MCF 10A (cell line): ENCODE results near the gene SCAP. TPM values are rescaled to one million over a fixed set of nuclear protein-coding genes. Genes with fewer than 3 reads are reported as not detected.

Experiments
- BruUV-seq: library from RNA; stranded (reverse); fragments of 400-500 nt; replicated peaks from 2 replicates; lab custom pipeline; 2021; lab: Mats Ljungman, UMichigan
- CTCF ChIA-PET: fragments of 300-600 bp; sonication (Branson Sonifier 250); formaldehyde crosslinking; extraction: SDS; loops from one replicate; lab custom pipeline; 2021; ENCODE audit warnings: antibody characterized with exemption, inconsistent platforms; lab: Yijun Ruan, JAX
- POLR2A ChIA-PET: fragments of 300-600, 350-650 bp; sonication (Branson Sonifier 250); formaldehyde crosslinking; extraction: SDS; loops from one replicate; lab custom pipeline; 2020; ENCODE audit warnings: antibody characterized with exemption, inconsistent platforms; lab: Yijun Ruan, JAX
- DNase-seq: peaks from one replicate; pipeline ENCODE4 v3.0.0-alpha.2; 2018; ENCODE audit not compliant: unreplicated experiment
- H3K27ac Mint-ChIP-seq: one replicate; pipeline ENCODE4 v1.8.0; 2022; ENCODE audit warnings: mild to moderate bottlenecking, low read depth, mixed read lengths; ENCODE audit not compliant: unreplicated experiment
- H3K27me3 Mint-ChIP-seq: one replicate; pipeline ENCODE4 v1.8.0; 2022; ENCODE audit warnings: mixed read lengths; ENCODE audit not compliant: insufficient read depth, unreplicated experiment
- H3K36me3 Mint-ChIP-seq: one replicate; pipeline ENCODE4 v1.8.0; 2022; ENCODE audit warnings: mild to moderate bottlenecking, moderate library complexity, mixed read lengths; ENCODE audit not compliant: insufficient read depth, unreplicated experiment
- H3K4me1 Mint-ChIP-seq: one replicate; pipeline ENCODE4 v1.8.0; 2022; ENCODE audit warnings: mixed read lengths; ENCODE audit not compliant: insufficient read depth, unreplicated experiment
- H3K4me3 Mint-ChIP-seq: one replicate; pipeline ENCODE4 v1.8.0; 2022; ENCODE audit warnings: mild to moderate bottlenecking, moderate library complexity, mixed read lengths; ENCODE audit not compliant: unreplicated experiment
- H3K9me3 Mint-ChIP-seq: one replicate; pipeline ENCODE4 v1.8.0; 2022; ENCODE audit warnings: mixed read lengths; ENCODE audit not compliant: unreplicated experiment
- intact Hi-C: fragments of 100-400 bp; cut with micrococcal nuclease; formaldehyde crosslinking; loops from 2 replicates; pipeline ENCODE4 v1.14.1; 2022
- total RNA-seq: library from RNA; stranded (reverse); gene quantifications from 2 replicates; pipeline ENCODE4 v1.2.3, GENCODE V29; 2022
- TF ChIP-seq, protein P1 (sequence below): fragments of 200-600 bp; IDR thresholded peaks from one replicate; pipeline ENCODE4 v1.8.0; 2022; ENCODE audit warnings: antibody characterized with exemption, mild to moderate bottlenecking; ENCODE audit not compliant: unreplicated experiment

The SCAP gene
- total RNA-seq, 1 experiment from 2014 or later = 87.8 TPM

GRCh38 chr3:47520756-47521155 is 45.0 kb upstream of the SCAP start:
- Mint-ChIP-seq H3K36me3 (no peaks in the 10 kb centered on the region), H3K4me1 (no peaks in the 10 kb centered on the region), H3K27me3 (no peaks in the 10 kb centered on the region), H3K9me3 (no peaks in the 10 kb centered on the region), H3K4me3 (no peak overlapping the region), H3K27ac (no peak overlapping the region)
- TF ChIP-seq, protein P1, sequence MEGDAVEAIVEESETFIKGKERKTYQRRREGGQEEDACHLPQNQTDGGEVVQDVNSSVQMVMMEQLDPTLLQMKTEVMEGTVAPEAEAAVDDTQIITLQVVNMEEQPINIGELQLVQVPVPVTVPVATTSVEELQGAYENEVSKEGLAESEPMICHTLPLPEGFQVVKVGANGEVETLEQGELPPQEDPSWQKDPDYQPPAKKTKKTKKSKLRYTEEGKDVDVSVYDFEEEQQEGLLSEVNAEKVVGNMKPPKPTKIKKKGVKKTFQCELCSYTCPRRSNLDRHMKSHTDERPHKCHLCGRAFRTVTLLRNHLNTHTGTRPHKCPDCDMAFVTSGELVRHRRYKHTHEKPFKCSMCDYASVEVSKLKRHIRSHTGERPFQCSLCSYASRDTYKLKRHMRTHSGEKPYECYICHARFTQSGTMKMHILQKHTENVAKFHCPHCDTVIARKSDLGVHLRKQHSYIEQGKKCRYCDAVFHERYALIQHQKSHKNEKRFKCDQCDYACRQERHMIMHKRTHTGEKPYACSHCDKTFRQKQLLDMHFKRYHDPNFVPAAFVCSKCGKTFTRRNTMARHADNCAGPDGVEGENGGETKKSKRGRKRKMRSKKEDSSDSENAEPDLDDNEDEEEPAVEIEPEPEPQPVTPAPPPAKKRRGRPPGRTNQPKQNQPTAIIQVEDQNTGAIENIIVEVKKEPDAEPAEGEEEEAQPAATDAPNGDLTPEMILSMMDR = no peak
- POLR2A ChIA-PET = interaction anchor here (0.7 kb wide), 2 partner anchors 32 to 198 kb away, joined by 3 read pairs; no protein-coding TSS in a partner anchor
- CTCF ChIA-PET = interaction anchor here (0.6 to 3.7 kb wide), 19 partner anchors 10 to 587 kb away, joined by 3 to 43 read pairs (median 4); no protein-coding TSS in a partner anchor
- BruUV-seq = no TSS peak
- intact Hi-C loops = loop anchor here (5.0 kb wide), 3 partner anchors 147 to 637 kb away; partner anchors contain the start of gene DHX30
- no peak for DNase-seq

DNA sequence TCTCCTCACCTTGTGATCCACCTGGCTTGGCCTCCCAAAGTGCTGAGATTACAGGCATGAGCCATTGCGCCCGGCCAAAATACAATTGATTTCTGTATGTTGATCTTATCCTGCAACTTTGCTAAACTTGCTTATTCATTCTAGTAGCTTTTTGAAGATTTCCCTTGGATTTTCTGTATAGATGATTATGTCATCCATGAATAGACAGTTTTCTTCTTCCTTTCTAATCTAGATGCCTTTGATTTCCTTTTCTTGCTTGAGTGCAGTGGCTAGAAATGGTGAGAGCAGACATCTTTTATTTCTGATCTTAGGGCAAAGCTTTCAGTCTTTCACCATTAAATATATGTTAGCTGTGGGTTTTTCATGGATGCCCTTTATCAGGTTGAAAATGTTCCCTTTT is 42.2 kb upstream of the SCAP start:
- POLR2A ChIA-PET = interaction anchor here (0.5 kb wide), 1 partner anchor 137 kb away, joined by 3 read pairs; no protein-coding TSS in a partner anchor
- no peaks in the 10 kb centered on the region for H3K4me1 Mint-ChIP-seq
- no peak overlapping the region for H3K27ac Mint-ChIP-seq
- CTCF ChIA-PET = interaction anchor here (0.8 kb wide), 1 partner anchor 307 kb away, joined by 3 read pairs; no protein-coding TSS in a partner anchor
- no peaks in the 10 kb centered on the region for H3K27me3 Mint-ChIP-seq
- TF ChIP-seq, protein P1 = no peak
- peaks cover 7% of the 10 kb centered on the region for H3K36me3 Mint-ChIP-seq
- H3K9me3 Mint-ChIP-seq = no peaks in the 10 kb centered on the region
- no peak for DNase-seq
- H3K4me3 Mint-ChIP-seq = no peak overlapping the region
- BruUV-seq = no TSS peak
- intact Hi-C loops = no loop called here

GRCh38 chr3:47515864-47516319 is 40.2 kb upstream of the SCAP start:
- CTCF ChIA-PET = interaction anchor here (0.6 kb wide), 2 partner anchors 119 to 321 kb away, joined by 3 to 4 read pairs; no protein-coding TSS in a partner anchor
- H3K27ac Mint-ChIP-seq = no peak overlapping the region
- intact Hi-C loops = no loop called here

GRCh38 chr3:47515100-47515499 is 39.4 kb upstream of the SCAP start:
- DNase-seq = no peak
- no TSS peak for BruUV-seq
- TF ChIP-seq, protein P1 = no peak
- Mint-ChIP-seq H3K4me3 (peak overlapping the region; percentile 93), H3K9me3 (no peaks in the 10 kb centered on the region), H3K27ac (peak overlapping the region; percentile 82), H3K4me1 (no peaks in the 10 kb centered on the region), H3K36me3 (peaks cover 9% of the 10 kb centered on the region), H3K27me3 (no peaks in the 10 kb centered on the region)
- POLR2A ChIA-PET = interaction anchor here (0.6 kb wide), 2 partner anchors 286 to 346 kb away, joined by 3 to 6 read pairs; no protein-coding TSS in a partner anchor
- CTCF ChIA-PET = interaction anchor here (0.6 kb wide), 1 partner anchor 275 kb away, joined by 3 read pairs; no protein-coding TSS in a partner anchor
- intact Hi-C loops = no loop called here

More at GRCh38 chr3:47515864-47516319, 40.2 kb upstream of the SCAP start:
- H3K27me3 Mint-ChIP-seq = no peaks in the 10 kb centered on the region
- H3K36me3 Mint-ChIP-seq = peaks cover 9% of the 10 kb centered on the region
- peak overlapping the region; percentile 93 for H3K4me3 Mint-ChIP-seq
- H3K9me3 Mint-ChIP-seq = no peaks in the 10 kb centered on the region
- no TSS peak for BruUV-seq
- POLR2A ChIA-PET = interaction anchor here (0.6 to 0.7 kb wide), 3 partner anchors 135 to 345 kb away, joined by 3 to 4 read pairs (median 3); partner anchors contain the start of gene PTPN23
- no peaks in the 10 kb centered on the region for H3K4me1 Mint-ChIP-seq
- DNase-seq = no peak
- TF ChIP-seq, protein P1 = no peak
